ENCODE data around the gene DIO3. TPM values are rescaled to one million over a fixed set of nuclear protein-coding genes. Genes with fewer than 3 reads are reported as not detected.

Gene DIO3
- total RNA-seq, 1 experiment from 2014 or later, result not detected

- Mint-ChIP-seq H3K4me1 (peaks cover 2 to 7% of the 10 kb centered on the region in 2 experiments; a peak in 3 of 4 replicates), H3K27ac (no peak overlapping the region; a peak in 1 of 7 replicates)
- WGBS (ENCODE audit: extremely low coverage, insufficient read length, low lambda C conversion rate), result no CpG with 5 or more reads among the region's 30 CpGs
Observed at GRCh38 chr14:101520621-101521472, 40.4 kb upstream of the DIO3 start.

More at GRCh38 chr14:101520621-101521472, 40.4 kb upstream of the DIO3 start:
- H3K27me3 ChIP-seq (ENCODE audit: insufficient read depth, low read length), result no peaks in the 10 kb centered on the region
- H3K9me3 ChIP-seq (ENCODE audit: control insufficient read depth, low read depth, low read length), result no peaks in the 10 kb centered on the region
- H2BK15ac ChIP-seq (ENCODE audit: low read depth, low read length), result no peak overlapping the region
- no peak overlapping the region for H3K9ac ChIP-seq (ENCODE audit: extremely low read depth, insufficient read length, low read length)
- no peak overlapping the region for H3K56ac ChIP-seq (ENCODE audit: insufficient read length, low read depth, low read length)
- H3K23me2 ChIP-seq (ENCODE audit: insufficient read length, low read depth, low read length, poor library complexity, severe bottlenecking), result no peaks in the 10 kb centered on the region
- H2BK12ac ChIP-seq (ENCODE audit: insufficient read length, low read depth, low read length), result no peak overlapping the region
- TF ChIP-seq CTCF (conservative IDR thresholded peaks at IDR 0.05), result no peak
- H3K79me2 ChIP-seq (ENCODE audit: insufficient read depth, low read length), result no peaks in the 10 kb centered on the region
- H3K14ac ChIP-seq (ENCODE audit: insufficient read depth, low read length), result no peak overlapping the region
- H3K18ac ChIP-seq (ENCODE audit: insufficient read length, low read depth, low read length), result no peak overlapping the region
- no peak overlapping the region for H2BK5ac ChIP-seq (ENCODE audit: insufficient read length, low read length)
- no peak overlapping the region for H2AK5ac ChIP-seq (ENCODE audit: insufficient read length, low read length)
- H4K5ac ChIP-seq (ENCODE audit: insufficient read length, low read depth, low read length), result no peak overlapping the region
- no peak overlapping the region for H2BK120ac ChIP-seq (ENCODE audit: low read depth, low read length, poor library complexity, severe bottlenecking)
- H4K91ac ChIP-seq (ENCODE audit: insufficient read length, low read depth, low read length), result no peak overlapping the region
- H4K8ac ChIP-seq (replicated peaks; ENCODE audit: insufficient read length, low read depth, low read length), result no peak overlapping the region
- no peaks in the 10 kb centered on the region for H3K79me1 ChIP-seq (ENCODE audit: insufficient read depth, low read depth, low read length, poor library complexity, severe bottlenecking)
- Mint-ChIP-seq H3K9me3 (peaks cover 11% of the 10 kb centered on the region in 2 experiments), H3K27me3 (ENCODE audit: low read depth) (peaks cover 2% of the 10 kb centered on the region), H3K36me3 (ENCODE audit: insufficient read depth in 1 of 3, low read depth in 3 of 3) (peaks cover 1 to 5% (median 4%) of the 10 kb centered on the region in 3 experiments; a peak in 5 of 7 replicates), H3K4me3 (no peak overlapping the region; a peak in 1 of 5 replicates)
- no peak overlapping the region for H3K4me2 ChIP-seq (ENCODE audit: insufficient read depth, insufficient read length, low read length)
- DNase-seq, result no peak
- H3K23ac ChIP-seq (ENCODE audit: insufficient read length, low read depth, low read length), result no peak overlapping the region
- H3T11ph ChIP-seq (ENCODE audit: low read length), result no peak overlapping the region
- H2BK20ac ChIP-seq (ENCODE audit: low read depth, low read length, poor library complexity, severe bottlenecking), result no peak overlapping the region
- H3K27ac ChIP-seq (ENCODE audit: insufficient read length, low read depth, low read length), result no peak overlapping the region
- H4K20me1 ChIP-seq (ENCODE audit: control insufficient read depth, insufficient read depth, insufficient read length), result no peaks in the 10 kb centered on the region
- no peak overlapping the region for H3K4ac ChIP-seq (ENCODE audit: low read depth, low read length)
- H2AFZ ChIP-seq (ENCODE audit: low read length), result no peak overlapping the region
- H3K4me1 ChIP-seq (ENCODE audit: insufficient read depth, low read length), result no peaks in the 10 kb centered on the region

Data from H9 (cell line).